Lung (tissue), 12 donors: Measurements from ENCODE around the gene PAX6. TPM values are rescaled to one million over a fixed set of nuclear protein-coding genes. Genes with fewer than 3 reads are reported as not detected.

ENCODE experiments used
- ATAC-seq: fragments of 200-7000 bp; cut with Tn5 transposase; one replicate; pipeline ENCODE4 v1.9.1; 2020; ENCODE audit warnings: moderate number of reproducible peaks; ENCODE audit not compliant: insufficient read depth, low FRiP score
- DNase-seq, 3 donors: peaks; one replicate each; pipeline ENCODE4 v3.0.0-alpha.2; 2013 to 2017
- H3K27ac ChIP-seq, 2 donors: one replicate each; pipeline ENCODE4 v1.5.1; 2013; ENCODE audit warnings: mild to moderate bottlenecking in 2 of 2, moderate library complexity in 2 of 2, control low read depth in 1 of 2, inconsistent platforms in 1 of 2, low read depth in 1 of 2, low read length in 1 of 2
- H3K27me3 ChIP-seq, 3 donors: one replicate each; pipeline ENCODE4 v1.5.1; 2013; ENCODE audit warnings: low read length in 2 of 3; ENCODE audit not compliant: control insufficient read depth in 3 of 3, insufficient read depth in 3 of 3
- H3K36me3 ChIP-seq, 4 donors: one replicate each; pipeline ENCODE4 v1.5.1; 2013; ENCODE audit warnings: low read length in 4 of 4, mild to moderate bottlenecking in 1 of 4, moderate library complexity in 1 of 4; ENCODE audit not compliant: control insufficient read depth in 4 of 4, insufficient read depth in 4 of 4
- H3K4me1 ChIP-seq, 5 donors: one replicate each; pipeline ENCODE4 v1.5.1; 2013; ENCODE audit warnings: low read length in 5 of 5, mild to moderate bottlenecking in 2 of 5, moderate library complexity in 1 of 5; ENCODE audit not compliant: control insufficient read depth in 5 of 5, insufficient read depth in 5 of 5
- H3K4me3 ChIP-seq: one replicate; pipeline ENCODE4 v1.5.1; 2013; ENCODE audit warnings: mild to moderate bottlenecking, control low read depth, moderate library complexity
- H3K9ac ChIP-seq, 2 donors: one replicate each; pipeline ENCODE4 v1.5.1; 2013; ENCODE audit warnings: low read length in 2 of 2, control low read depth in 1 of 2; ENCODE audit not compliant: insufficient read depth in 1 of 2
- H3K9me3 ChIP-seq, 4 donors: one replicate each; pipeline ENCODE4 v1.5.1; 2013; ENCODE audit warnings: low read length in 3 of 4, mild to moderate bottlenecking in 1 of 4, moderate library complexity in 1 of 4; ENCODE audit not compliant: control insufficient read depth in 4 of 4, insufficient read depth in 3 of 4
- CTCF ChIP-seq: IDR thresholded peaks from 2 replicates; pipeline ENCODE4 v1.5.1; 2012; ENCODE audit warnings: mild to moderate bottlenecking; ENCODE audit errors: control extremely low read depth, extremely low read depth
- WGBS, 2 donors: extraction: QIAGEN DNeasy Blood & Tissue Kit; methylation state at CpG; one replicate each; pipeline ENCODE4 v1.1.7; 2013; 5-methylcytosine and 5-hydroxymethylcytosine counted together
- polyA plus RNA-seq, 2 donors: library from polyadenylated mRNA; stranded (reverse); fragments of 200-250 nt; gene quantifications; one replicate each; pipeline ENCODE4 v1.2.1, GENCODE V29; 2013
- total RNA-seq, 2 donors: library from RNA; depleted of rRNA in 1 of 2; stranded (reverse); fragments of >200 nt in 1 of 2; gene quantifications; one replicate each; pipeline ENCODE4 v1.2.1, GENCODE V29; 2014 to 2021
- donor health status: control.
- donor health status: control.
- donor health status: Bipolar disorder and iron deficiency.
- donor health status: healthy.
- donor health status: DM: yes; HTN: yes; CAD: no.

PAX6 gene
- total and polyA plus RNA-seq, 4 donors = 0.01 TPM; not detected in 3

GRCh38 chr11:31767685-31768084 lies 43.4 kb downstream of the PAX6 start:
- Histone ChIP-seq H3K4me1 (peaks cover 0 to 4% (median 0%) of the 10 kb centered on the region in 5 donors), H3K9me3 (no peaks in the 10 kb centered on the region), H3K9ac (no peak overlapping the region), H3K36me3 (peaks cover 0 to 2% (median 0%) of the 10 kb centered on the region in 4 donors), H3K4me3 (no peak overlapping the region), H3K27ac (no peak overlapping the region), H3K27me3 (peaks cover 0 to 7% (median 0%) of the 10 kb centered on the region in 3 donors)
- WGBS, 2 donors = 94 to 95% methylated on average over 2 of the region's 2 CpGs
- no peak for TF ChIP-seq CTCF
- DNase-seq = no peak
- ATAC-seq = no peak

- WGBS, 2 donors = 96 to 97% methylated on average over 3 of the region's 3 CpGs
- ATAC-seq = no peak
- no peak for TF ChIP-seq CTCF
- no peak for DNase-seq
- Histone ChIP-seq H3K36me3 (peaks cover 0 to 2% (median 0%) of the 10 kb centered on the region in 4 donors), H3K27me3 (peaks cover 0 to 8% (median 0%) of the 10 kb centered on the region in 3 donors), H3K4me1 (peaks cover 0 to 4% (median 0%) of the 10 kb centered on the region in 5 donors), H3K27ac (no peak overlapping the region), H3K9ac (no peak overlapping the region), H3K9me3 (no peaks in the 10 kb centered on the region), H3K4me3 (no peak overlapping the region)
These were observed 44.1 kb downstream of the PAX6 start for GRCh38 chr11:31767066-31767465.

GRCh38 chr11:31764766-31765165 lies 46.4 kb downstream of the PAX6 start:
- TF ChIP-seq CTCF = no peak
- peaks cover 0 to 17% (median 0%) of the 10 kb centered on the region in 3 donors for H3K27me3 ChIP-seq
- no peak overlapping the region for H3K4me3 ChIP-seq
- H3K9ac ChIP-seq = no peak overlapping the region
- WGBS, 2 donors = 91 to 94% methylated on average over 5 of the region's 5 CpGs
- no peaks in the 10 kb centered on the region for H3K9me3 ChIP-seq
- peaks cover 0 to 2% (median 0%) of the 10 kb centered on the region in 4 donors for H3K36me3 ChIP-seq
- H3K4me1 ChIP-seq = peaks cover 0 to 4% (median 0%) of the 10 kb centered on the region in 5 donors
- H3K27ac ChIP-seq = no peak overlapping the region
- ATAC-seq = no peak
- no peak for DNase-seq

GRCh38 chr11:31764261-31764660 lies 46.9 kb downstream of the PAX6 start:
- WGBS, 2 donors = 93% methylated on average over 5 of the region's 5 CpGs
- H3K27me3 ChIP-seq = peaks cover 0 to 17% (median 0%) of the 10 kb centered on the region in 3 donors
- TF ChIP-seq CTCF = no peak
- H3K27ac ChIP-seq = no peak overlapping the region
- H3K9ac ChIP-seq = no peak overlapping the region
- DNase-seq (no peak), ATAC-seq (no peak)
- H3K9me3 ChIP-seq = no peaks in the 10 kb centered on the region
- peaks cover 0 to 2% (median 0%) of the 10 kb centered on the region in 4 donors for H3K36me3 ChIP-seq
- H3K4me3 ChIP-seq = no peak overlapping the region
- H3K4me1 ChIP-seq = peaks cover 0 to 4% (median 0%) of the 10 kb centered on the region in 5 donors
